GM10248 (cell line): ENCODE results near the gene WDR54.
A peak's percentile ranks its signal among the peaks of the same experiment; 100 is the strongest.

ENCODE experiments used
- CTCF ChIA-PET: fragments of 300-600 bp; sonication (Branson Sonifier 250); formaldehyde crosslinking; extraction: SDS; loops from one replicate; lab custom pipeline; 2021; ENCODE audit warnings: antibody characterized with exemption; lab: Yijun Ruan, JAX
- POLR2A ChIA-PET: fragments of 350-650 bp; sonication (Branson Sonifier 250); formaldehyde crosslinking; extraction: SDS; loops from one replicate; lab custom pipeline; 2020; ENCODE audit warnings: antibody characterized with exemption; lab: Yijun Ruan, JAX
- DNase-seq: peaks from one replicate; pipeline ENCODE4 v3.0.0; 2012; ENCODE audit errors: extremely low spot score
- CTCF ChIP-seq: IDR thresholded peaks from 2 replicates; pipeline ENCODE4 v1.5.1; 2012; ENCODE audit warnings: mild to moderate bottlenecking, low read depth; ENCODE audit errors: extremely low read depth, missing control alignments, control extremely low read depth

The WDR54 gene

DNA sequence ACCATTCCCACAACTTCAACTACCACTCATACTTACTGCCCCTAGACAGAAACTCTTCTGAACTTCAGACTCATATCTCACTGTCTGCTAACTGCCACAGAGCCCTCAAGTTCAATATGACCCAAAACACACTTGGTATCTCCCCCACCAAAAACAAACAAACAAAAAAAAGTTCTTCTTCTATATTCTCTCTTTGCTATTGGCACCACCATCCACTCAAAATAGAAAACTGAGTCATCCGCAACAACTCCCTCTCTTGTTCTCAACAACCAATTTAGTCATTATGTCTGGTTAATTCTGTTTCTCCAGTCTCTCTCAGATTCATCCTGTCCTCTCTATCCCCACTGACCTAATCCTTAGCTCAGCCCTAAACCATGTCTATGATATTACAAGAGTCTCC, 34.2 kb upstream of the WDR54 start:
- CTCF ChIA-PET, result interaction anchor here (0.9 to 2.3 kb wide), 2 partner anchors 22 to 52 kb away, joined by 3 to 11 read pairs; no protein-coding TSS in a partner anchor
- no peak for DNase-seq
- POLR2A ChIA-PET, result no interaction called here
- TF ChIP-seq CTCF, result no peak

DNA sequence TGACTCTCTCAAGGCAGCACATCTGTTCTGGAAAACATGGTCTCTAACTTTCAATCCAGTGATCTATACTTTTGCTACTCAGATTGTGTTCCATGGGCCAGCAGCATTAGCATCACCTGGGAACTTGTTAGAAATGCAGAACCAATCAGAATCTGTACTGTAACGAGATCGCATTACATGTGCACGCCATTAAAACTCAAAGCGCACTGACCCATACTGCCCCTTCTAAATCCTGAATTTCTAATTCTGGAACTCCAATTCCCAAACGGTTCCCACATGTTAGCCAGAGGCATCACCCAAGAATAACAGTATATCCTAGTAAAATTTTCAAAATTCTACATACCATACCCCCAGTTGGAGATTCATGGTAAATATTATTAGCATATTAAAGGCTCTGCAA, 30.9 kb upstream of the WDR54 start:
- ChIA-PET POLR2A (interaction anchor here (0.5 kb wide), 1 partner anchor 278 kb away, joined by 7 read pairs; no protein-coding TSS in a partner anchor), CTCF (interaction anchor here (0.9 to 6.1 kb wide), 21 partner anchors 8 to 567 kb away, joined by 3 to 57 read pairs (median 5); partner anchors contain the start of genes DCTN1, INO80B and STAMBP)
- TF ChIP-seq CTCF, result no peak
- DNase-seq, result no peak

- no peak for TF ChIP-seq CTCF
- ChIA-PET CTCF (interaction anchor here (0.5 to 6.1 kb wide), 32 partner anchors 9 to 711 kb away, joined by 3 to 57 read pairs (median 4); partner anchors contain the start of genes DCTN1, INO80B and STAMBP), POLR2A (no interaction called here)
- DNase-seq, result no peak
Measured at GRCh38 chr2:74391209-74391579, 30.3 kb upstream of the WDR54 start.

- ChIA-PET CTCF (interaction anchor here (0.5 to 6.1 kb wide), 35 partner anchors 9 to 712 kb away, joined by 3 to 57 read pairs (median 4); partner anchors contain the start of genes DCTN1, INO80B and STAMBP), POLR2A (no interaction called here)
- peak; percentile 95 for TF ChIP-seq CTCF
- DNase-seq, result peak; percentile 94
Measured at GRCh38 chr2:74391580-74392448, 29.7 kb upstream of the WDR54 start.

DNA sequence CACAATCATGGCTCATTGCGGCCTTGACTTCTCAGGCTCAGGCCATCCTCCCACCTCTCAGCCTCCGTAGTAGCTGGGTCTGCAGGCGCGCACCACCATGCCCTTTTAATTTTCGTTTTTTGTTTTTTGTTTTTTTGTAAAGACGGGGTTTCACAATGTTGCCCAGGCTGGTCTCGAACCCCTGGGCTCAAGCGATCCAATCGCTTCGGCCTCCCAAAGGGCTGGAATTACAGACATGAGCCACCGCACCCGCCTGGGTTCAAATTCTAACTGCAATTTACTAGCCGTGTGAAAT, 29.1 kb upstream of the WDR54 start:
- DNase-seq, result no peak
- no peak for TF ChIP-seq CTCF
- POLR2A ChIA-PET, result no interaction called here
- CTCF ChIA-PET, result interaction anchor here (0.7 to 6.1 kb wide), 16 partner anchors 9 to 712 kb away, joined by 3 to 57 read pairs (median 6); partner anchors contain the start of genes DCTN1, INO80B and STAMBP

DNA sequence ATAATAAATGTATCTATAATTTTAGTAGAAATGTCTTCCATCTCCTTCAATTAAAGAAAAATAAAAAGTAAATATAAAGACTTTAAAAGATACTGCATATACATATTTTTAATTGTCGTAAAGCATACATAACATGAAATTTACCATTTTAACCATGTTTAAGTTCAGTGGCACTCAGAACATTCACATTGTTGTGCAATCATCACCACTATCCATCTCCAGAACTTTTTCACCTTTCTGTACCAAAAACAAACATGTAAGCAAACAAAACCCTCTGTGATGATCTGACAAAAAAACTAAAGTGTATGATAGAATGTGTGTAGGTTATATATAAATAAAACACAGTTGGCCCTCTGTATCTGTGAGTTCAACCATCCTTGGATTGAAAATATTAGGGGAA, 28.0 kb upstream of the WDR54 start:
- ChIA-PET POLR2A (no interaction called here), CTCF (interaction anchor here (1.6 to 6.1 kb wide), 2 partner anchors 16 to 58 kb away, joined by 6 to 32 read pairs; no protein-coding TSS in a partner anchor)
- TF ChIP-seq CTCF, result no peak
- no peak for DNase-seq
